Measurements from ENCODE around the gene CALML3.

The CALML3 gene

DNA sequence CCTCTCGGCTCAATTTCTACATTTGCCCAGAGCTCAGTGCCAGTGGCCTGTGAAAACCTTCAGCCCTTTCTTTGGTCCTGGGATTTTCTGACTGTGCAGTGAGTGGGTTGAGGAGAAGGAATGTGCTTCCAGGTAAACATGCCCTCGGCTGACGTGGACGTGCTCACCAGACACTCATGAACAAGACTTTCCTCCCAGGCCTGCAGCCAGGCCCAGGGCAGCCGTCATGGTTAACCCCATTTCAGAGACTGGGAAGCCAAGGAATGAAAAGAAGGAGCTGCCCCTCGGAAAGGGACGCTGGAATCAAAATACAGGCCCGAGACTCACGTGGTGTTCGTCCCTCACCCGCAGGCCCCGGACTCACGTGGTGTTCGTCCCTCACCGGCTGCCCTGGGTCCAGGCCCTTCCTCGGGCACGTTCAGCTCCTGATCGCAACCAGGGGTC lies 16.6 kb upstream of the CALML3 start:
- FAIRE-seq = no peak

DNA sequence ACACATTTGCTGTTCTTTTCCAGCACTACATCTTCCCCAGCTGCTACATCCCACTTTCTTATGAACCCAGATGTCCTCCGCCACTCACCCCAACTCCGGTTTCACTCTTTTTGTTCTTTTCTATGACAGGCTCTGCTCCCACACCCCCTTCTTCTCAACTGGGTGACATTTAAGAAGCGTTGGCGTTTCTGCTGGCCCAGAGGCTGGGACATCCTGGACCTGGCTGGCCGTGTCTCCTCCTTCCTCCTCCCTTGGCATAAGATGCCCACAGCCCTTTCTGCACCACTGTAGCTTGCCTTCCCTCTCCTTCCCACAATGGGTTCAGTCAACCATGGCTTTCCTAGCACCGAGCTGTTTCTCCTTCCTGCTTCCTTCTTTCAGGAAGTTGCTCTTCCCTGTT lies 16.0 kb upstream of the CALML3 start:
- no peak for FAIRE-seq

DNA sequence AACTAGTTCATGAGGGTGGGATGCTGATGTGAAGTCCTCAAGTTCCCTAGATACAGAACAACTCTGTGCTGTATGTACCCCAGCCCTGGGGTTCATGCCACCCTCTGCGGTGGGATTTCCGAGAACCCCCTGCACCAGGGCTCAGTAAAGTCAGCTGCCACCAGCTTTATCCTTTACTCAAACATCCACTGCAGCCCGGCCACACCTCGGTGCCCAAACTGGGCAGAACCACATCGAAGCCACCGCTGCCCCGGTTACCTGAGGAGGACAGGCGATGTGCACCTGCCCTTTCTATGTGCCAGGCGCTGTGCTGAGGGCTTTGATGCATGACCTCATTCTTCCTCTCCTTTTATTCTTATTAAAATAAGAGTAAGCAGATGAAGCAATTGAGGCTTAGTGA lies 15.5 kb upstream of the CALML3 start:
- no peak for FAIRE-seq

DNA sequence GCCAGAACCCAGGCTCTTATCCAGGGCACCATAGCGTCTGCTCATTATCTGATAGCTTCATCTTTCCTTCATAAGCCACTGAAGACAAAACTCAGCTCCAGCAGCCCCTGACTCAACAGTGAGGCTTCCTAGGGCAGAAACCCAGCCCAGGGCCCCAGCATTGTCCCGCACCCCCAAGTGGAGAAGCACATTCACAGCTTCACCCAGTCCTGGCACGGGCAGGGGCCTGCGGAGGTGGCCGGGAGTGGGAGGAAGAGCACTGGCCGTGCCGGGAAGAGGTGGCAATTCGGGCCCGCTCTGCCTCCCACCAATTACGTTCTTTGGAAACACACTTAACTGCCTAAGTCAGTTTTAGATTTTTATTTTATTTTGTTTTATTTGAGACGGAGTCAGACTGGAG lies 15.1 kb upstream of the CALML3 start:
- no peak for FAIRE-seq

DNA sequence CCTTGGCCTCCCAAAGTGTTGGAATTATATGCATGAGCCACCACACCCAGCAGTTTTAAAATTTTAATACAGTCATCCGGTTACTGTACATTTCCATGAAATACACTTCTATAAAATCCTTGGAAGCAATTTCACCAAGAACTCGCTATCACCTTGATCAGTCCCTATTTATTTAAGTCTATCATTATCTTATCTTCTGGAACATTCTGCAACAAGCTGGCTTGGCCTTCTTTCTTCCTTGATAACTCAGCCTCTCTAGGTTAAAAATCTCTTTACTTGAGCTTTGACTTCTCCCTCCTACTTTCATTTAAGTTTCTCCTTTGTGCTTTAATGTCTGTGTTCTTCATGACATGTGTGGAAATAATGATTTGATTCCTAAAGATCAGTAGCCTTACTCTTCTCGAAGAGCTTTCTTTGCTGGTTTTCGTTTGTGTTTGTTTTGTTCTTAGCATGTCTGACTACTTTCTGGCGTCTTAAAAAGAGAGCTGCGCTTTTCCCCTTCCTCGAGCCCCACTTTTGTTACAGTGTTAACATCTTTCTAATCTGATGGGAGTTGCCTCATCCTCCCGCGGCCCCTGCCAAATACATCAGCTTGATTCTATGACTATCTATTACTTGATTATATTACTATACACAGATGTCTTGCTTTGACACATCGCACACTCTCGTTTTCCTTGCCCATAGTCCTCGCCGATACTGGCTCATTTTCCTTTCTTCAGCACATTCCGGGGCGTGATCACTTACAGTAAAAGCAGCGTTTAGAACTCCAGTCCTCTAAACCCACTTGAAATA lies 14.3 kb upstream of the CALML3 start:
- no peak for FAIRE-seq

DNA sequence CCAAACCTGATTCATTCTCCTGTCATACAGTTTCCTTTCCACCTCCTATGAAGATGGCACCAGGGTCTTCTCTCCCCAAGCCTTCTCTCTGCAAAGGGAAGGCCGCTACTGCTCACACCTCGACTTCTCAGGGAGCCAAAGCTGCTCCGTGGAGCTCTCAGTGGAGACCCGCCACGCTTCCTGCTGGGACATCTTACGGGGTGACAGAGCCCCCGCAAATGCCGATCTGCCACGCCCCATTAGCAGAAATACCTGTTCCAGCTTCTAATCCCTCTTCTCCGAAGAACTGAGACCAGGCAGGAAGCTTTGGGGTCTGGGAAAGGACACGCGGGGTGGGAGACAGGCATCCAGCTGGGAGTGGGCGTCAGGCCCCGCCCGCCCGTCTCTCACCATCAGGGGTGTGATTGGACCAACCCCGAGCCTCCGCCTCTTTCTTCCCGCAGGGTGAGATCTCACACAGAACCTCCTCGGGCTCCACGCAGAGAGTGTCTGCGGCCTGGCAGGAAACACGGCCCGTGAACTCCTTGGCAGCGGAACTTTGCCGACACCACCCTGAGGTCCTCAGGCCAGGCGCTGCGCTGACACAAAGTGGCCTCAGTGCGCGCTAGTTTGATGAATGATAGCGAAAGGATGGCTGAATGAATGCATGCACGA lies 13.4 kb upstream of the CALML3 start:
- FAIRE-seq = no peak

DNA sequence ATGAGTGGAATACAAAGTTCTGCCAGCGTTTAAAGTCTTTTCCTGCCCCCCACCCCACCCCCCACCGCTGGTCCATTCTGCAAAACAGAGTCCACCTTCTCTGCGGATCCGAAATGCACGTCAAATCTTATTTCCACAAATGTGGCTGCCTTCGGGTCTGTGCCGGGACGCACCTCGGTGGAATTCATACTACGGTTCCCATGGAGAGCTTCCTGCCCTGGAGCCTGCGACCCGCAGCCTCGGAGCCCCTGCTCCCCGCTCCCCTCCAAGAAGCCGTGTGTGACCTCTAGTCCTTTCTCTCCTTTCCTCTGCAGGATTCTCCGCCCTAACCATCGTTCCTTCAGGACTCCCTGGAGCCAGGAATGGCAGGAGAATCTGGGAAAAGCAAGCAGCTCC lies 12.9 kb upstream of the CALML3 start:
- no peak for FAIRE-seq

DNA sequence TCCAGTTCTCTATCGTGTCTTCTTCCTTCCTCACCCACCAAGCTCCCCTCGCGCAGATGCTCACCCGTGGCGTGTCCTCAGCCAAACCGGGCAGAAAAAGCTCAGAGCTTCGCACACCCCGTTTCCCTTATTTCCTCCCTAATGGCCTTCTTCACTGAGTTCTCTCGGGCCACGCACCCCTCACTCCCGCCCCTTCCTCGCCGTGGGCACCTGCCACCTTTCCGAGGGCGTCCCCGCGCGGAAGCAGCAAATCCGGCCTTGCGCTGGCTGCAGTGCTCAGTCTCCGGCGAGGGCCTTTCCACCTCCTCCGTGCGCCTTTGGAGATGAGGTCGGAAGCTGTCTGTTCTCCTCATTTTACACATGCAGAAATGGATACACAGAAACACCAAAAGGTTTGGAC lies 12.4 kb upstream of the CALML3 start:
- no peak for FAIRE-seq

DNA sequence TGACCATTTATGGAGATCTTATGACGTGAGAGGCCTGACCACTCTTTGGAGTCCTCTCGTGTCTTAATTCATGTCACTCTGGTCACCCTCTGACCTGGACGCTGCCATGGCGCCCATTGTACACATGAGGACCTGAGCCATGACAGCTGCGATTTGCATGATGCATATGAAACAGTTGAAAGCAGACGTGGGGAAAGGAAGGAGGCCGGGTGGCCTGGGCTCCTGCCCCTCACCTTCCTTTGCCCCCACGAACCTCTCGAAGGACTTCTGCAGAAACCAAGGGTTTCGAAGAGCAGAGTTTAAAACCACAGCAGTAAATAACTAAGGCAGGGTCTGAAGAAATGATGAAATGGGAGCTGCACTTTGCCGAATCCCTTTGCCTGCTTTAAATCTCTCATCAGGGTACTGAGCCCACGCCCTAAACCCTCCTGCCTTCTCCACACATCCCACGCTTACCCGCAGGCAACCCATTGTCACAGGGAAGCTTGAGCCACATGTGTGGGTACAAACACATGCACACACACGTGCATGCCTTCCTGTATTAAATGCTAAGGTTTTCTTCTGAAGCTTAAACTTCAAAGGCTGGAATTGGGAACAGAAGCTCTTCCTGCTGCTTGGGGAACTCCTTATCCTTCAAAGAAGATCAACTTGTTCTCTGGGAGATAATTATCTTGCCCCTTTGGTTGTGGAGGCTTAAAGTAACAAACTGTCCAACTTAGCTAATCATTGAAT lies 11.7 kb upstream of the CALML3 start:
- FAIRE-seq = no peak

DNA sequence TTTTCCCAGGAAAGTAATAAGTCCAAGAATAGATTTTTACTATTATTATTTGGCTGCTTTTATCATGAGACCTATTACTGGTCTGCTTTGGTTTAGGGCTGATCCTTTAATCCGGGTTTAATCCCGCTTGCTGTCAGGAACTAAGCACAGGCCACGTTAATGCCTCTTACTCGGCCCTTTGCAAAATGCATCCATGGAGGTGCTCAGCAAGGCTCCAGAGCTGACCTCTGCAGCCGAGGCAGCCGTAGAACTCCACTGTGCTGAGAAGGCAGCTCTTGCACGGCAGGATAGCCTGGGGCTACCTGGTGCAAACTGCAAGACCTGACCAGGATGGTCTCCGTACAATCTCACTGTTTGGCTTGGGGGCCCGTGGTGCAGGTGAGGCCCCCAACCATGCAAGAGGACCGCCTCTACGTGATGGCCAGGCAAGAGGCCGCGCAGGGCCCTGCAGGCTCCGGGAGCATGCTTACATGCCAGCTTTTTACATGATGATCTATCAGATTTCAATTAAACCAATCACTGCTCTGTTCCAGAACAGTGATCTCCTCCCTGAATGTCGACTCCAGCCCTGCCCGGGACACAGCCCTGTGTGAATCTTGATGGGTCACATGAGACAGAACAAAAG lies 10.4 kb upstream of the CALML3 start:
- no peak for FAIRE-seq

DNA sequence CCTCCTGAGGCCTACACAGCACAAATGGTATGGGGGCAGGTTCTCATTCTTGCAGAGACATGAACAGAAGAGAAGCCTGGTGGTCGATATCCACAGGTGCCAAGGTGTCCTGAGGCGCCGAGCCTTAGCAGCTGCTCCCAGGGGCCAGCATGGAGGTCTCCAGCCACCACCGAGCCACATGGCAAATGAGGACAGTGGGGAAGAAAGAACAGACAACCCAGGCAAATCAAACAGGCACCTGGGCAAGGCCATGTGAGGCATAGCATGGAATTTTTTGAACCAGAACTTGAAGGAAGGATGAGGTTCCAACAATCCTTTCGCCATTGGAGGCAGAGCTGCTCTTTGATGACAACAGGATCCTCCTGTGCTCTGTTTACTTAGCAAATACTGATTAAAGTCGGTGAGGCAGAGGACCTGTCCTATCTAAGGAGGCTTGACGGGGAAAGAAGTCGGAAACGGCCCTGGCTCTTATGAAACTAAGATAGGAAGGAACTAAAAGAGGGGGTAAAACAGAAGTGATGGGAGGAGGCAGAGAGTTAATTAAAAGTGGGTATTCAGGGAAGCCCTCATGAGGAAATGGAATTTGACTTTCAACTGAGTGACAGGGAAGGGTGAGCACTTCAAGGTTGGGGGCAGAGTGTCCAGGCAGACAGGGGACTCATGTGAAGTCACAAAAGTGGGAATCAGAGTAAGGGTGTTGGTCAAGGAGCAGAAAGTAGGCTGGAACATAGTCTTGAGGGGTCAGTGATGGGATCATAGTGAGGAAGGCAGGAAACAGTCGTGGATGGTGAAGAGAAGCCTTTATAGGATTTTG lies 8.6 kb upstream of the CALML3 start:
- no peak for FAIRE-seq

DNA sequence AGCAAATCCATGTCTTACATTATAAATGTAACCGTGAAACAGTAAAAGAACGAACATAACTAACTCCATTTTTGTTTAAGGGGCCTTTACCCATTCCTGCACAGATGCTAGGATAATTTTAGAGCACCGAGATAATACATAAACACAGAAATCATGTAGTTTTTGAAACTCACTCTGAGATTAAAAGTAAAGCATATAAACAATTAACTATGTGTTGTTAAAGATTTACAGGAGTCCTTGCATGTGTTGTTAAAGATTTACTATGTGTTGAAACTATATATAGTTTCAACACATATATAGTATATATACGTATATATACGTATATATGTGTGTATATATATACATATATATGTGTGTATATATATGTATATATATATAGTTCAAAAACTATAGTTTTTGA lies 7.2 kb upstream of the CALML3 start:
- FAIRE-seq = peak; percentile 34

DNA sequence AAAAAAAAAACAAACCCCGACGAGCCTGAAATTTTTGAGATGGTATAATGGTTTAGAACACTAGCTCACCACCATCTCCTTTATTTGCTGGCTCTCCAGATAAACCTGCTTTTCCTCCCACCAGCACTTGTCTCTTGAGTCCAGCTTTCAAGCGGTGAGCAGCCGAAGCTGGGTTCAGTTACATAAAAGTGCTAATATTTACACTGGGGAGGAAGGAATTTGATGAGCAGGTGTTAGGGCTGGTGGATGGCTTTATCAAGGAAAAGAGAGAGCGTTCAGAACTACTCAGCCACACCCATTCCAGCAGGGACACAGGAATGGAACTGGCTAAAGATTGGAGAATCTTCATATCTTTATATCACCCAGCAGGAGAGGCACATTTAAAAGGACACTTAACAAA lies 6.6 kb upstream of the CALML3 start:
- no peak for FAIRE-seq

DNA sequence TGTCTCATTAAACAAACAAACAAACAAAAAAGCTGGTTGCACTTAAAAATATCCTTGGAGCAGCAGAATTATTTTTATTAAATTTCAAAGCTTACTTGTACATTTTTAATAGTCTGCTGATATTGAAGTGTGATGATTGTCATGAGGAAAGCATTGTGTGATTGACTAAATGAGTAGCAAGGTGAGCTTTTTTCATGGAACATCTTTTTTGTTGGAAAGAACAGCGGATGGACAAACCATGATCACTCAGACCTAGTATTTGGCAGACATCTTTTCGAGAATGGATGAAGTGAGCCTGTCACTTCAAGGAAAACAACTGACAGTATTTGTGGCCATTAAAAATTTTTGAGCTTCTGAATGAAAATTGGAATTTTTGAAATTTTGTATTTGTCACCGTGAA lies 5.7 kb upstream of the CALML3 start:
- FAIRE-seq = no peak

DNA sequence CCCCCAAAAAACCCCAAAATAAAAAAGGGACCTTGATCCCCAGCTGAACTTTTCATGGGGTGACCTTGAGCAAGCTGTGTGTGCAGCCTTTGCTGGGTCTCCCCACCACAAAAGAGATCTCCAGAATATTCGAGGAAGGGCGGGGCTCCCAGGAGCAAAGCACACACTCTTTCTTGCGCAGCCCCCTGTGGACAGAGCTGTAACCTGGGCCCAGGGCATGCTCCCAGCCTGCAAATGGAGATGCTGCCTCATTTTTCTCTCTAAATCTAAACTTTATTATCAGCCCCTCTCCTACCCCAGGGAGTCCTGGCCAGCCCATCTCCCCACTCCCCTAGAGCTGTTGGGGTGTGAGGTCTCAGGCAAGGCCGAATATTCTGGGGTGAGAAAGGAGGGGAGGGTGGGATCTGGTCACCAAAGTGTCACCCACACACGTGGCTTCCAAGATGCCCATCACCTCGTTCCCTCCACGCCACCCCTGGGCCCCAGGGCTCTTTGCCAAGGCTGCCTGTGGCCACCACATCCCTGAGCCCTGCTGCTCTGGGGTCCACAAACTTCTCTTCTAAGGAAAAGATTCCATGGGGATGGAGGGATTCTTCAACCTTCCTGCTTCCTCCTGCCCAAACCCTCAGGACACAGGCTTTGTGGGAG lies 1.7 kb upstream of the CALML3 start:
- no peak for FAIRE-seq

DNA sequence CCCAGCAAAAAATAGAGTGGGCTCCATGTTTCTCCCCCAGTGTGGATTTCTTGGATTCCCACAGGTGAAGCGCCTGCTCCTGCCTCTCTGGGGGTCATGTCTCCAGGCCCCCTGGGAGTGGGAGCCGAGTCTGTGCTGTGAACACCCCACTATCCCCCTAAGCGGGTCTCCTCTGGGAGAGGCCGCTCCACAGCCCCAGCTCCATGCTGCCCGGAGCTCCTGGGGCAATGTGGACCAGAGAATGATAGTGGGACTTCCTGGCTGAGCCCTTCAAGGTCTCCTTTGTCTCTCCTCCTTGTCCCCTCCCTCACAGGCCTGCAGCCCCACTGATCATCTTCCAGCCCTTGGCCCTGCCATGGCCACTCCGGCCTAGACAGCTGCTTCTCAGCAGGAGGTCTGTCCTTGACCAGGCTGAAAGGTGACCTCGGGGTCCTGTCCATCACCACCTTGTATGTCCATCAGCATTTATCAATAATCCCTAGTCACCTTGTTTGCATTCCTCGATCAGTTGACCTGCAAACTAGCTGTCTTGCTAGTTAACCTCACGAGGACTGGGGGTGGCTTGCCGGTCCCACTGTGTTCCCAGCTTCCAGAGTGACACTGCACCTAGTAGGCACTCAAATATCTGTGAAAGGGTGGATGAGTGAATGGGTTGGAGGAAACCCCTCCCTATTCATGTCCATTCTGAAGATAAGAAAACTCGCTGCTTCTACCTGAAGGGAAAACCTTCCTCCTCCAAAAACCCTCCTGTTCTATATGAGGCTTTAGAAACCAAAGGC lies 776 bp upstream of the CALML3 start:
- no peak for FAIRE-seq

DNA sequence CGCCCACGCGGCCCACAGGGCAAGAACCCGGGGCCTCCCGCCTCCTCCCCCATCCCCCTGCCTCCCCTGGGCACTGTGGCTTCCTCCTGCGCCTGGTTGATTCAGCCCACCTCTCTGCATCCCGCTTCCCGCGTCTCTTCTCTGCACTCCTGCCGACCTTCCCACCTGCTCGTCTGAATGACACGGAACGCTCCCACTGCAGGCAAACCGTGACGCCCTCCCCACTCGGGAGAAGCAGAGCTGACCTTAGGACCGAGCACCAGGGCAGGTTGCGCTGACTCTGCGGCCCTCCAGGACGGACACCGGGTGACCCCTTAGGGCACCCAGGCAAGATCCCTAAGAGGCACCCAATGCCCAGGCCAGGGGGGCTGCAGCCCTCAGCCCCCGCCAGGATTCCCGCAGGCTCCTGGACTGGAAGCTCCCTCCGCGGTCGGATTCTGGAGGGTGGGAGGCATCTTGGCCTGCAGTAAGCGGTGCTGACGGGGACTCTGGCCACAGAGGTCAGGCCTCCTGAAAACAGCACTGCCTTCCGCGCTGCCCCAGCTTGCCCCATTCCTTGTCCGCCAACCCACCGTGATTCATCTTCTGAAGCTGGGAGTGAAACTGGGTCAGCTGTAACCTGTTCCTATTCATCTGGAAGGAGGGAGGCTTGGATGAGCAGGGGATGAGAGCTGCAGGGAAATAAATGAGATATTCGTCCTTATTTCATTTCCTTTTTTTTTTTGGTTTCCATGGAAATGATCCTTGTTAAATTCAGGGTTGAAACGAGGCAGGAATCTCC lies 990 bp downstream of the CALML3 start:
- FAIRE-seq = no peak

DNA sequence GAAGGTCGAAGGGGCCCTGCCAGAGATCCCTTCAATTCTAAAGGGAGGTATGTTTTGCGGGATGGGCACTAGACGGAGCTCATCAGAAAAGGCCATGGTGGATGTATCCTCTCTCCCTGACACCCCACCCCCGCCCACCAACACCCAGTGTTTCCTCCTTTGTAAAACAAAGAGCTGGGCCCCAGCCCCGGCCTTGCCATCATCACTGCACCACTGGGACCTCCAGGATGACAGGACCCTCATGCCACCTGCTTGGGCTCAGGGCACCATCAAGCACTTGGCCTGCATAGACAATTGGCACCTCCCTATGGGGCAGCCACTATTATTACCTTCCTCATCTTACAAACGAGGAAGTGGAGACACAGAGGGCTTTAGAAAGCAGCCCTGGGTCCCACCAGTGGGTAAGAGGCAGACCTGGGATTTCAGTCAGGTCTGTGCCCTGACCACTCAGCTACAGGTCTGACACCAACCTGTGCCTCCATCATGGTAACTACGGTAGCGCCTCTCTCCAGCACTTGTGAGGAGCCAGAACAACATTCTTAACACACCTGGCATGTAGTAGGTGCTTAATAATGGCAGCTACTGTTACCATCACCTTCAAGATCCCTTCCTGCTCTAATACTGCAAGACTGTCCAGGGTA lies 2.0 kb downstream of the CALML3 start:
- FAIRE-seq = no peak

DNA sequence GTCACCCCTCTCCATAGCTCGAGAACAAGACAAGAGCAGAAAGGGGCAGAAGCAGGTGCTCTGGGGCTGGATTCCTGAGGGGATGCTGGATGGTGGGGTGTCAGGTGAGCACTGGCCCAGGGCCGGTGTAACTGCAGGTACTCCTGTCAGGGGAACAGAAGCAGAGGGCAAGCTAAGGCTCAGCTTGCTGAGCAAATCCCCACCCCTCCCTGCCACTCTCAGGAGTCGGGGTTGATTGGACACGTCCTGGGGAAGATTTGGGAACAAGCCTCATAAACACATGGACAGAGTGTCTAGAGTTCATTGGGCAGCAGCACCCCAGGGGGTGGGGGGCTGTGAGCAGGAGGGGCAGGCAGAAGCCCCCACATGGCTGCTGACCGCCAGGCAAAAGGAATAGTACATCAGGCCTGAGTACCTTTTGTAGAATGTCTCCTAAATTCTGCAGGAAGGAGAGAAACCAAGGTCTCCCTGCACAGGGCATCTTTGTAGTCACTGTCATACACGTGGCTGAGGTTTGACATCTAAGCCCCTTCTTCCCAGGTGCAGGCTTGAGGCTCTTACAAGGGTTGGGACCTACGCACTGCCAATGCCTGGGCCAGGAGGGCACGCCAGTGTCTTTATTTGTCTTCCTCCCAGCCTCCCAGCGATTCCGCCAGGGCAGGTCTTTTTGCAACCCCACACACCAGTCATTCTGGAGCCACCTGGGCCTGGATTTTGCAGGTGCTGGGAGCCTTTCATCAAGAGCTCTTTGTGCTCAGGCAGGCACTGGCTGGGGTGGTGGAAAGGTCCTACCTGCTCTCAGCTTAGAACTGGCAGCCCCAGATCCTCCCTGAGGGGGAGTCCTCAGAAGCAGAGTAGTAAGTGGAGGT lies 2.8 kb downstream of the CALML3 start:
- FAIRE-seq = no peak

All from G401.6 (cell line).